ENCODE results near the gene GAGE12C.
"Not testable (repeated sequence)": the region's sequence is repeated elsewhere in the genome, so short reads cannot be mapped to it uniquely, and the experiment has no call there.

Gene GAGE12C, protein sequence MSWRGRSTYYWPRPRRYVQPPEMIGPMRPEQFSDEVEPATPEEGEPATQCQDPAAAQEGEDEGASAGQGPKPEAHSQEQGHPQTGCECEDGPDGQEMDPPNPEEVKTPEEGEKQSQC

DNA sequence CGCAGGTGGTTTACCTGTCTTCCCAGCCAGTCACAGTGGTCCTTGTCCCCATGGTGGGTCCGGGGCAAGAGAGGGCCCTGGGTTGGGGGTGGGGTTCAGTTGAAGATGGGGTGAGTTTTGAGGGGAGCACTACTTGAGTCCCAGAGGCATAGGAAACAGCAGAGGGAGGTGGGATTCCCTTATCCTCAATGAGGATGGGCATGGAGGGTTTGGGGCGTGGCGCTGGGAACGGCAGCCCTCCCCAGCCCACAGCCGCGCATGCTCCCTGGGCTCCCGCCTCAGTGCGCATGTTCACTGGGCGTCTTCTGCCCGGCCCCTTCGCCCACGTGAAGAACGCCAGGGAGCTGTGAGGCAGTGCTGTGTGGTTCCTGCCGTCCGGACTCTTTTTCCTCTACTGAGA lies at the start of gene GAGE12C:
GAGE12C (plus strand) TSS at position 301 of the 400 bp plus-strand sequence. CDS start 1,155 bp downstream, outside the sequence.
- not testable (repeated sequence) for H3K9me3 ChIP-seq (ENCODE audit: low read depth, low read length); H3K27ac ChIP-seq; H3K4me3 ChIP-seq; H3K9ac ChIP-seq (ENCODE audit: insufficient read length); H3K36me3 ChIP-seq (ENCODE audit: insufficient read depth, low read length); DNase-seq (ENCODE audit: low read depth, low spot score)

GRCh38 chrX:49541433-49541832 lies 9.5 kb downstream of the GAGE12C start, which contains the start of gene GAGE12D:
GAGE12D (plus strand) TSS chrX:49541733; CDS start chrX:49542888, 1,155 bp downstream.
- not testable (repeated sequence) for DNase-seq (ENCODE audit: low read depth, low spot score); H3K27ac ChIP-seq; H3K9me3 ChIP-seq (ENCODE audit: low read depth, low read length); H3K4me3 ChIP-seq; H3K36me3 ChIP-seq (ENCODE audit: insufficient read depth, low read length); H3K9ac ChIP-seq (ENCODE audit: insufficient read length)

- H3K36me3 ChIP-seq (ENCODE audit: insufficient read depth, low read length); H3K9me3 ChIP-seq (ENCODE audit: low read depth, low read length); H3K27ac ChIP-seq; H3K9ac ChIP-seq (ENCODE audit: insufficient read length); DNase-seq (ENCODE audit: low read depth, low spot score); H3K4me3 ChIP-seq: not testable (repeated sequence)
These were observed 19.0 kb downstream of the GAGE12C start, which contains the start of gene GAGE12E for GRCh38 chrX:49550989-49551388. GAGE12E (plus strand) TSS chrX:49551289; CDS start chrX:49552444, 1,155 bp downstream.

GRCh38 chrX:49560542-49560941 lies 28.6 kb downstream of the GAGE12C start, which contains the start of gene GAGE12F:
GAGE12F (plus strand) TSS chrX:49560842; CDS start chrX:49561997, 1,155 bp downstream.
- not testable (repeated sequence) for H3K4me3 ChIP-seq; H3K36me3 ChIP-seq (ENCODE audit: insufficient read depth, low read length); DNase-seq (ENCODE audit: low read depth, low spot score); H3K9ac ChIP-seq (ENCODE audit: insufficient read length); H3K9me3 ChIP-seq (ENCODE audit: low read depth, low read length); H3K27ac ChIP-seq

DNA sequence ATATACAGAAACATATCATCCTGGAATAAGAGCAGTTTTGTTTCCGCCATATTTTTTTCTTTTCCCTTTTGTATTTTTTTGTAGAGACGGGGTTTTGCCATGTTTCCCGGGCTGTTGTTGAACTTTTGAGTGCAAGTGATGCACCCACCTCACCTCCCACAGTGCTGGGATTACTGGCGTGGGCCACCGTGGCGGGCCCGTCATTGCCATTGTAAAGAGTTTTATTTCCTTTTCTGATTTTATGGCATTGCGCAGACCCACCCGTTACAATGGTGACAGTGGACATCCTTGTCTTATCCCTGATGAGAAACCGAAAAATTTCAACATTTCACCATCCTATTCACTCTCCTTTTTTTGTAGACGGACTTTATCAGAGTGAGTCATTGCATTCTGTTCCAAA lies 36.8 kb downstream of the GAGE12C start:
- not testable (repeated sequence) for H3K9me3 ChIP-seq (ENCODE audit: low read depth, low read length); H3K9ac ChIP-seq (ENCODE audit: insufficient read length)

GRCh38 chrX:49569152-49569551 lies 37.2 kb downstream of the GAGE12C start:
- H3K9me3 ChIP-seq (ENCODE audit: low read depth, low read length); DNase-seq (ENCODE audit: low read depth, low spot score); H3K9ac ChIP-seq (ENCODE audit: insufficient read length): not testable (repeated sequence)

More for the DNA sequence above, 36.8 kb downstream of the GAGE12C start:
- not testable (repeated sequence) for H3K27ac ChIP-seq; H3K36me3 ChIP-seq (ENCODE audit: insufficient read depth, low read length); H3K4me3 ChIP-seq; DNase-seq (ENCODE audit: low read depth, low spot score)

GRCh38 chrX:49570100-49570499 lies 38.1 kb downstream of the GAGE12C start, which contains the start of gene GAGE12G:
GAGE12G (plus strand) TSS chrX:49570400; CDS start chrX:49571555, 1,155 bp downstream.
- not testable (repeated sequence) for H3K27ac ChIP-seq; H3K4me3 ChIP-seq; H3K36me3 ChIP-seq (ENCODE audit: insufficient read depth, low read length); H3K9me3 ChIP-seq (ENCODE audit: low read depth, low read length); DNase-seq (ENCODE audit: low read depth, low spot score); H3K9ac ChIP-seq (ENCODE audit: insufficient read length)

More at GRCh38 chrX:49569152-49569551, 37.2 kb downstream of the GAGE12C start:
- H3K36me3 ChIP-seq (ENCODE audit: insufficient read depth, low read length); H3K4me3 ChIP-seq; H3K27ac ChIP-seq: not testable (repeated sequence)

DNA sequence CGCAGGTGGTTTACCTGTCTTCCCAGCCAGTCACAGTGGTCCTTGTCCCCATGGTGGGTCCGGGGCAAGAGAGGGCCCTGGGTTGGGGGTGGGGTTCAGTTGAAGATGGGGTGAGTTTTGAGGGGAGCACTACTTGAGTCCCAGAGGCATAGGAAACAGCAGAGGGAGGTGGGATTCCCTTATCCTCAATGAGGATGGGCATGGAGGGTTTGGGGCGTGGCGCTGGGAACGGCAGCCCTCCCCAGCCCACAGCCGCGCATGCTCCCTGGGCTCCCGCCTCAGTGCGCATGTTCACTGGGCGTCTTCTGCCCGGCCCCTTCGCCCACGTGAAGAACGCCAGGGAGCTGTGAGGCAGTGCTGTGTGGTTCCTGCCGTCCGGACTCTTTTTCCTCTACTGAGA lies 47.7 kb downstream of the GAGE12C start, which contains the start of gene GAGE12H:
GAGE12H (plus strand) TSS at position 301 of the 400 bp plus-strand sequence. CDS start 1,155 bp downstream, outside the sequence.
- not testable (repeated sequence) for H3K4me3 ChIP-seq; DNase-seq (ENCODE audit: low read depth, low spot score); H3K27ac ChIP-seq; H3K9me3 ChIP-seq (ENCODE audit: low read depth, low read length); H3K9ac ChIP-seq (ENCODE audit: insufficient read length); H3K36me3 ChIP-seq (ENCODE audit: insufficient read depth, low read length)
